Measurements from ENCODE around the gene PICK1.
"Not testable (repeated sequence)": the region's sequence is repeated elsewhere in the genome, so short reads cannot be mapped to it uniquely, and the experiment has no call there.

The PICK1 gene

GRCh38 chr22:38027487-38027886 lies 29.7 kb upstream of the PICK1 start:
- Mint-ChIP-seq H3K4me3 (no peak overlapping the region), H3K4me1 (no peaks in the 10 kb centered on the region), H3K36me3 (no peaks in the 10 kb centered on the region), H3K9me3 (no peaks in the 10 kb centered on the region), H3K27ac (no peak overlapping the region), H3K27me3 (no peaks in the 10 kb centered on the region)

- Mint-ChIP-seq H3K36me3 (no peaks in the 10 kb centered on the region), H3K4me1 (no peaks in the 10 kb centered on the region), H3K27me3 (no peaks in the 10 kb centered on the region), H3K9me3 (no peaks in the 10 kb centered on the region), H3K27ac (no peak overlapping the region), H3K4me3 (no peak overlapping the region)
Measured at GRCh38 chr22:38028344-38029130, 28.7 kb upstream of the PICK1 start.

DNA sequence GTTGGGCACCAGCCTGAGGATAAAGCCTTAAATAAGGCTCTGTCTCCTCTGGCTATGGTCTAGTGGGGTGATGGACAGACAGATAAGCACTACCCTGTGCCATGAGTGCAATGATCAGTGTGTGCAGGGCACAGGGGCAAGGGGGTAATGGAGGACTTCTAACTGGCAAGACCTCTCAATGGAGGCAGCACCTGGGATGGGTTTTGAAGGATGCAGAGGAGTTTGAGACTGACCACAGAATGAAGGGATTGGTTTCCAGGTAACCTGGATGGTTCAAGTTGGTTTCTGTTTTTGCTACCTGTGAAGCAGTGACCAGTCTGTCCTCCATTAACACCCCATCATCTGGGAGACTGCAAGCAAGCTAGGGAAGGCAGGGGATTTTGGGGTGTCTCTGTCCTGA lies 27.8 kb upstream of the PICK1 start:
- Mint-ChIP-seq H3K27me3 (no peaks in the 10 kb centered on the region), H3K27ac (no peak overlapping the region), H3K4me1 (no peaks in the 10 kb centered on the region), H3K9me3 (no peaks in the 10 kb centered on the region), H3K36me3 (no peaks in the 10 kb centered on the region), H3K4me3 (no peak overlapping the region)

DNA sequence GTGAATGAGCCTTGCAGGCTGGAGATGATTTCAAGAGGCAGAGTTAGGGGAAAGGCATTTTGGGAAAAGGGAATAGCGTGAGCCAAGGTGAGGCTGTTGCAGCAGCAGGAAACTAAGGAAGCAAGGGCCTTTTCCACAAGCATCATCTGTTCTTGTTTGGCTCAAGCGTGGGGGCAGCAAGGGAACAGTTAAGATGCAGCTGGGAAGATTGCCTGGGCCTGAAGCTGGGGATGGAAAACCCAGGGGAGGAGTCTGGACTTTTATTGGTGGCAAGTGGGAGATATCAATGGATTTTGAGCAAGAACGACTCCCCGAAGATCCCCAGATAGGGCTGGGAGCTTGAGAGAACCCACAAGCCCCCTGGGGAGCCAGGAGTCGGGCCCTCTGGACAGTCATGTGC lies 27.3 kb upstream of the PICK1 start:
- Mint-ChIP-seq H3K36me3 (no peaks in the 10 kb centered on the region), H3K27me3 (no peaks in the 10 kb centered on the region), H3K4me3 (no peak overlapping the region), H3K9me3 (no peaks in the 10 kb centered on the region), H3K27ac (no peak overlapping the region), H3K4me1 (no peaks in the 10 kb centered on the region)

GRCh38 chr22:38030311-38031133 lies 26.7 kb upstream of the PICK1 start:
- no peaks in the 10 kb centered on the region for H3K4me1 Mint-ChIP-seq

GRCh38 chr22:38031491-38031890 lies 25.7 kb upstream of the PICK1 start:
- Mint-ChIP-seq H3K36me3 (no peaks in the 10 kb centered on the region), H3K27ac (no peak overlapping the region), H3K9me3 (no peaks in the 10 kb centered on the region), H3K27me3 (no peaks in the 10 kb centered on the region), H3K4me1 (no peaks in the 10 kb centered on the region), H3K4me3 (no peak overlapping the region)

More at GRCh38 chr22:38030311-38031133, 26.7 kb upstream of the PICK1 start:
- Mint-ChIP-seq H3K27me3 (no peaks in the 10 kb centered on the region), H3K27ac (no peak overlapping the region), H3K4me3 (no peak overlapping the region), H3K36me3 (no peaks in the 10 kb centered on the region), H3K9me3 (no peaks in the 10 kb centered on the region)

DNA sequence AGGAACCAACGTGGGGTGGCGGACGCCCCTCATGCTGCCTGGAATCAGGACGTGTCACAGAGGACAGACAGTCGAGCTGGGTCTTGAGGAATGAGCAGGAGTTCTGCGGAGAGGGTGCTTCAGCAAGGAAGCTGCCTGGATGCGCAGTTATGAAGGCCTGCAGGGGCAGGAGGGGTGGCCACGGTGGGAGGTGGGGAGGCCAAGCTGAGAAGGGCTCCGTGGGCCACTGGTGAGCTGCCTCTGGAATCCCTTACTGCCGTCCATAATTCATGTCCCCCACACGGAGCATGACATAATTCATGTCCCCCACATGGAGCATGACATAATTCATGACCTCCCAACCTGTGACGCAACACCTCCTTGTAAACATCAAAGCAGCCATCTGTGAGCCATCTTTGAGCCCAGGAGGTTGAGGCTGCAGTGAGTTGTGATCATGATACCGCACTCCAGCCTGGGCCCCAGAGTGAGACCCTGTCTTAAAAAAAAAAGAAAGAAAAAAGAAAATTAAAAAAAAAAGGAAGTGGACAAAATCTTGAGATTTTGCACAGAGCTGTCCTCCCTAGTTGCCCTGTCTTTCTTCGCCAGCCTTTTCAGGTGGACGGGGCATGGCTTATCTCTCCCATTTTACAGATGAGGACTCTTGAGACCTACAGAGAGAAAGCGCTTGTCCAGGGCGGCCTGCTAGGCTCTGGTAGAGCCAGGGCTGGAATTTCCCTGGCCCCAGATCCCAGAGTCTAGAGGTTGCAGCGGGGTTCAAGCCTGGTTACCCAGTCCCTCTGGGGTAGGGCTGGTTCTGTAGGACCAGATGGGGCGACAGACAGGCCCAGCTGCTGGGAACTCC lies 24.3 kb upstream of the PICK1 start:
- Mint-ChIP-seq H3K4me1 (no peaks in the 10 kb centered on the region), H3K36me3 (no peaks in the 10 kb centered on the region), H3K27ac (no peak overlapping the region), H3K4me3 (no peak overlapping the region), H3K9me3 (no peaks in the 10 kb centered on the region), H3K27me3 (no peaks in the 10 kb centered on the region)

DNA sequence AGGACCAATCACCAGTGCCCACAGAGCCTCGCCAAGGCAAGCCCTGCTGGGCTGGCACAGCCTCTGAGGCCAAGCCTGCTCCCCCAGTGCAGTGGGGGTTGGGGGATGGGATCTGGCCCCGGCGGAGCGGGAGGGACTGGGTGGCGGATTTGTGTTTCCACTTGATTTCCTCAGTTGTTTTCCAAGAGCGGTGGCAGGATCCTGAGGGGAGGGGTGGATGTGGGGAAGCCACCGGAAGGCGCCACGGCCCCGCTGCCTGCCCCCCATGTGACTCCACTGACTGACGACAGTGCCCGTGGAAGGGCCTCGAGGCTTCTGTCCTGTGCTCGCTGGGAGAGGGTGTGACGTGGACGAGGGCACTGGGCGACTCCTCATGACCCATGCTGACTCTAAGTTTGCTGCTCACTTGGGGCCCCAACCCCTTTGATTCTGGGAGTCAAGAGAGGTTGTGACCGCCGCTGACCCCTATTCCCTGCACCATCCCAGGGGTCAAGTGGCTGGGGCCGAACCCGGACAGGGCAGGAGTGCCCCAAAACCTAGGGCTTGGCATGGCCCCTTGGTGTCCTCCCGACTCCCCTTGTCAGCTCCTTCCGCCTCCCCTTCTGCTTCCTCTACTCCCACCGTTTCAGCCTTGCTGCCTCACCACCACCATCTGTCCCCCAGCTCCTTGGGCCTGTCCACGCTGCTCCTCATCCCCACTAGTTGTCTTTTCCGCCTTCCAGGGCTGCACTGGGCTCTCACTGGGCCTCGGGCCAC lies 23.5 kb upstream of the PICK1 start:
- no peaks in the 10 kb centered on the region for H3K36me3 Mint-ChIP-seq
- H3K27ac Mint-ChIP-seq, result no peak overlapping the region
- no peak overlapping the region for H3K4me3 Mint-ChIP-seq
- no peaks in the 10 kb centered on the region for H3K9me3 Mint-ChIP-seq
- no peaks in the 10 kb centered on the region for H3K4me1 Mint-ChIP-seq
- H3K27me3 Mint-ChIP-seq, result no peaks in the 10 kb centered on the region

DNA sequence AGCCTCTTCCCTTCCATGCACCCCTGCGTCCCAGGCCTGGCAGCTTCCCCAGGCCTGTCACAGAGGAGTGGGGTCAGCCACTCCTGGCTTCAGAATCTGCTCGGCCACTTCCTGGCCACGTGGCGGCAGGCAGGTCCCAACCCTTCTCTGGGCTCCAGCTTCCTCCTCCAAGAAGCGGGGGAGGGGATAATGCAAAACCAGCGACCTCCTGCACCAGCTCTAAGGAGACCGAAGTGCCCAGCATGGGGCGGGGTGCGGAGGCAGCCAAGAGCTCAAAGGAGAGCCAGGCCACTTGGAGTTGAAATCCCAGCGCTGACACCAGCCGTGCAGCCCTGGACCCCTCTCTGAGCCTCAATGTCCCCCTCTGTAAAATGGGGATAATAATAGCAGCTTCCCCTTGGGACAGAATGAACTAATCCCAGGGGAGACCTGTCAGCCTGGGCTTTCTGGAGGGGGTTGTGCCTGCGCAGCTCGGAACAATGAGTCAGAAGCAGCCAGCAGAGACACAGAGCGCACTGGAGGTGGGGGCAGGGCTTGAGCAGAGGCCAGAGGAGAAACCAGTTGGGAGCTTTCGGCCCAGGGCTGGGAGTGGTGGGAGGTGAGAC lies 22.8 kb upstream of the PICK1 start:
- Mint-ChIP-seq H3K9me3 (no peaks in the 10 kb centered on the region), H3K36me3 (no peaks in the 10 kb centered on the region)

DNA sequence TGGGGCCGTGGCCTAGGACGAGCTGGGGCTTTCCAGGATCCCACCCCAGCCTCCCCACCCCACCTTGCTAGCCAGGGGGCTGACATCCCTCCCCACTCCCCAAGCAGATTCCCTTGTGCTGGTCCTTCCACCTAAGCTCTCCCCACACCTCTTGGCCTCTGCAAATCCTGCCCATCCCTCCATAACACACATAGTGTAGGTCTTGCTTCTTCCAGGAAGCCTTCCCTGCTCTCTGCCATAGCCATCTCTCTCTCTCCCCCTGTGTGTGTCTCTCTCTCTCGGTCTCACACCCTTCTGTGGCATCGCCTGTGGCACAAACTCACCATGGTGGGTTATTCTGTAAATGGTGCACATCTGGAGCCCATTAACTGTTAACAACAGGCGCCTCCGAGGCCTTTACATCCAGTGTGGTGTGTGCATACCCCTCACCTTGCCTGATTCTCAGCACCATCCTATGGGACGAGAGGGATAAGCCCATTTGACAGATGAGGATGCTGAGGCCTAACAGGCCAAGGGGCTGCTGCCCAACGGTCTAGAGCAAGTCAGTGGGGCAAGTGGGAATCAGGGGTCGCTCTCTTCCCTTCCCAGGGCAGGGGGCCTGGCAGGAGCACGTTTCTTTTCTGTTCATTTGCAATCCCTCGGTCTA lies 22.2 kb upstream of the PICK1 start:
- no peaks in the 10 kb centered on the region for H3K9me3 Mint-ChIP-seq
- no peak overlapping the region for H3K4me3 Mint-ChIP-seq
- H3K36me3 Mint-ChIP-seq, result no peaks in the 10 kb centered on the region
- H3K27ac Mint-ChIP-seq, result no peak overlapping the region
- H3K27me3 Mint-ChIP-seq, result no peaks in the 10 kb centered on the region
- H3K4me1 Mint-ChIP-seq, result no peaks in the 10 kb centered on the region

More for the DNA sequence above, 22.8 kb upstream of the PICK1 start:
- H3K4me1 Mint-ChIP-seq, result no peaks in the 10 kb centered on the region
- H3K27ac Mint-ChIP-seq, result no peak overlapping the region
- no peaks in the 10 kb centered on the region for H3K27me3 Mint-ChIP-seq
- no peak overlapping the region for H3K4me3 Mint-ChIP-seq

DNA sequence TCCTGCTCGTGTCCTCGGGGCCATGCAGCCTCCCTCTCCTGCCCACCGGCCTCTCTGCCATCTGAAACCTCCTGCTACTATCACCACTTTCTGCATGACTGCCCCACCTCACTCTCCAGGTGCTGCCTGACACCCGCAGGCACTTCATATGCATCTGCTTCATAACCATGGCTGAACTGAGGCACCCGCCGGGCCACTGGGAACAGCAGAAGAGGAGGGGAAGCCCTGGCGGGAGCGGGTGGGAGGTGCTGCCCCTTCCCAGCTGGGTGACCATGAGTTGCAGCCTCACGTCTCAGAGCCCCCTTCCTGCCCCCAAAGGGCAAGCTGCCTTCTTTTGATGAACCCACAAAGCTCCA lies 21.7 kb upstream of the PICK1 start:
- Mint-ChIP-seq H3K4me1 (no peaks in the 10 kb centered on the region), H3K9me3 (no peaks in the 10 kb centered on the region), H3K27me3 (no peaks in the 10 kb centered on the region), H3K27ac (no peak overlapping the region), H3K36me3 (no peaks in the 10 kb centered on the region), H3K4me3 (no peak overlapping the region)

GRCh38 chr22:38036392-38037062 lies 20.7 kb upstream of the PICK1 start:
- H3K27me3 Mint-ChIP-seq, result no peaks in the 10 kb centered on the region
- no peaks in the 10 kb centered on the region for H3K36me3 Mint-ChIP-seq
- no peaks in the 10 kb centered on the region for H3K4me1 Mint-ChIP-seq
- no peak overlapping the region for H3K27ac Mint-ChIP-seq
- no peak overlapping the region for H3K4me3 Mint-ChIP-seq
- H3K9me3 Mint-ChIP-seq, result no peaks in the 10 kb centered on the region

DNA sequence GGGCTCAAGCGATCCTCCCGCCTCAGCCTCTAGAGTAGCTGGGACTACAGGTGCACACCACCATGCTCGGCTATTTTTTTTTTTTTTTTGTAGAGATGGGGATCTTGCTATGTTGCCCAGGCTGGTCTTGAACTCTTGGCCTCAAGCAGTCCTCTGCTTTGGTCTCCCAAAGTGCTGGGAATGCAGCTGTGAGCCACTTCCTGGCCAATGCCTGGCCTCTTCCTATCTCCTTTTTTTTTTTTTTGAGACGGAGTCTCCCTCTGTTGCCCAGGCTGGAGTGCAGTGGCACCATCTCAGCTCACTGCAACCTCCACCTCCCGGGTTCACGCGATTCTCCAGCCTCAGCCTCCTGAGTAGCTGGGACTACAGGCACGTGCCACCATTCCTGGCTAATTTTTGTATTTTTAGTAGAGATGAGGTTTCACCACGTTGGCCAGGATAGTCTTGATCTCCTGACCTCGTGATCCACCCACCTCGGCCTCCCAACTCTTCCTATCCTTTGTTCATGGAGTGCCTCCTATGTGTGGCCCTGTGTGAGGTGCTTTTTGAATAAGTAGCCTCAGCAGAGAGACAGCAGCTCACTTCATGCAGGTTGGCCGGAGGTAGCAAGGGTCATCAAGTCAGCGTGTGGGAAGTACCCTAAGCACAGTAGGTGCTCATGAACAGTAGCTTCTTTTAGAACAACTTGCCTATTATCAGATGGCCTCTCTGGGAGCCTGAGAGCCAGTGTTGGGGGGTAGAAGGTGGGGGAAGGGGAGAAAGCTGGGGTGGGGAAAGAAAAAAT lies 19.6 kb upstream of the PICK1 start:
- H3K4me3 Mint-ChIP-seq, H3K36me3 Mint-ChIP-seq, H3K4me1 Mint-ChIP-seq, H3K9me3 Mint-ChIP-seq, H3K27me3 Mint-ChIP-seq, H3K27ac Mint-ChIP-seq: not testable (repeated sequence)

All from activated naive CD4-positive, alpha-beta T cell treated with anti-CD3 and anti-CD28 coated beads, Interleukin-2, amount 50 U/mL, for 24 hours (primary cell).